Gastrocnemius medialis (tissue), 4 donors: ENCODE data around the gene SOS2. TPM values are rescaled to one million over a fixed set of nuclear protein-coding genes. Genes with fewer than 3 reads are reported as not detected.

Source experiments
- ATAC-seq, 2 donors: fragments of 150-250 bp; one replicate each; pipeline ENCODE4 v1.9.1; 2016
- DNase-seq, 2 donors: peaks; one replicate each; pipeline ENCODE4 v3.0.0-alpha.2; 2019
- H3K27ac ChIP-seq, 4 donors: fragments of 200-600 bp; sonication (generic); 1 replicate in 1 of 4; 2 replicates in 3 of 4; pipeline ENCODE4 v1.5.1; 2016 to 2018; ENCODE audit warnings: mild to moderate bottlenecking in 2 of 4, moderate library complexity in 1 of 4
- H3K27me3 ChIP-seq, 3 donors: fragments of 200-600 bp; sonication (generic) in 2 of 3; 1 replicate in 1 of 3; 2 replicates in 2 of 3; pipeline versions ENCODE4 v1.5.1 to v1.6.0; 2016 to 2019; ENCODE audit warnings: mild to moderate bottlenecking in 1 of 3, moderate library complexity in 1 of 3
- H3K36me3 ChIP-seq, 2 donors: fragments of 200-600 bp; sonication (generic) in 1 of 2; one replicate each; pipeline ENCODE4 v1.5.1; 2017 to 2018
- H3K4me1 ChIP-seq, 2 donors: fragments of 200-600 bp; sonication (generic) in 1 of 2; one replicate each; pipeline ENCODE4 v1.5.1; 2016 to 2017; ENCODE audit warnings: mild to moderate bottlenecking in 2 of 2
- H3K4me3 ChIP-seq, 4 donors: fragments of 200-600 bp; sonication (generic) in 3 of 4; 1 replicate in 1 of 4; 2 replicates in 3 of 4; pipeline ENCODE4 v1.5.1; 2016 to 2019; ENCODE audit warnings: mild to moderate bottlenecking in 2 of 4
- H3K9me3 ChIP-seq, 3 donors: fragments of 200-600 bp; sonication (generic) in 2 of 3; 1 replicate in 1 of 3; 2 replicates in 2 of 3; pipeline ENCODE4 v1.5.1; 2016 to 2019
- CTCF ChIP-seq, 5 experiments: fragments of 450-650 bp in 3 of 5; fragments of 200-600 bp in 2 of 5; sonication (generic) in 2 of 5; IDR thresholded peaks in 4 of 5; conservative IDR thresholded peaks in 1 of 5; 1 replicate in 4 of 5; 2 replicates in 1 of 5; pipeline ENCODE4 v1.5.1; 2016 to 2019; ENCODE audit warnings: antibody characterized with exemption in 5 of 5, mild to moderate bottlenecking in 3 of 5, moderate library complexity in 3 of 5
- POLR2A ChIP-seq, 2 donors: fragments of 450-650 bp; IDR thresholded peaks; one replicate each; pipeline ENCODE4 v1.6.1; 2017; ENCODE audit warnings: antibody characterized with exemption in 2 of 2, mild to moderate bottlenecking in 2 of 2, moderate library complexity in 2 of 2
- in situ Hi-C, 4 donors: fragments of 200-750 bp; cut with MboI; loops; one replicate each; pipeline versions ENCODE4 v1.15.0 to v1.8.0; 2017; ENCODE audit warnings: low sequenced_read_pairs in 4 of 4
- intact Hi-C: fragments of 100-400 bp; cut with DNase I; formaldehyde crosslinking; loops from one replicate; pipeline ENCODE4 v1.15.1; 2023; ENCODE audit warnings: low total_unique reads
- total RNA-seq, 4 donors: library from RNA; depleted of rRNA; stranded (reverse); fragments of >200 nt; gene quantifications; one replicate each; pipeline versions ENCODE4 v1.1.0 to v1.2.3, GENCODE V29; 2016

SOS2 gene
- total RNA-seq, 4 donors from 2014 or later, result 46.5 to 81.2 (median 52.3) TPM

DNA sequence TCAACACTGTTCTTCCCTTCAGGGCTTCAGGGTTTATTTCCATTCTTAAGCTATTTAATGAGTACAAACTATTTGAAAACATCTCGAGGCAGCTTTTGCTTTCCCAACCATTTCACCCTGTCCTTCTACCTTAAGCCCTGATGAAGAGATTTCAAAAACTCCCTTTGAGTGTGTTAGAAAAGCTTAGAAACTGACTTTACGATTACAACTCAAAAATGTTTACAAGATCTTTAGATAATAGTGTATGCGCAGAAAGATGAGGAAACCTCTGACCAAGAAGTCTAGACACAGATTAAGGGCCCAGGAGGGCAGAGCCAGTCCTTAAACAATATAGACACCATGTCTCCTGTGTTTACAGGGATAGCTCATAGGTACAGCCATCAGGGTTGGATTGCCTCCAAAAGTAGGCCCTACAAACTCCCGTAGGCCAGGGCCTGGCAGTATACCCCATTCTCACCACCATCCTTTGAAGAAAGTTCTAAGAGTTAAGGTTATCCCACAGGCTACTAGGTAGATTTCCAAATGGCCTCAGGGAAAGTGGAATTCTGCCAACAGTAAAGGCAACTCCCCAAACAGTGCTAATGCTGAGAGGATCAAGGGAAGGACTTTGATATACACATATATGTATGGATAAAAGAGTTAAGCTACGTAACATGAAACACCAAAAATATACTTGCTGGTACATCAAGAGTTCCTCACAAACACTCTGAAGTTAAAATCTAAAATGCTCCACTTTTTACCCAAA, 11.4 kb upstream of the SOS2 start:
- Histone ChIP-seq H3K27ac (no peak overlapping the region), H3K27me3 (no peaks in the 10 kb centered on the region), H3K4me1 (no peaks in the 10 kb centered on the region), H3K4me3 (no peak overlapping the region), H3K36me3 (no peaks in the 10 kb centered on the region), H3K9me3 (no peaks in the 10 kb centered on the region)
- in situ Hi-C loops, result no loop called here
- TF ChIP-seq CTCF (IDR thresholded peaks at IDR 0.05 in 4 of 5, conservative IDR thresholded peaks at IDR 0.05 in 1 of 5) (no peak), POLR2A (IDR thresholded peaks at IDR 0.05) (no peak)
- ATAC-seq (no peak), DNase-seq (no peak)
- intact Hi-C loops, result no loop called here

GRCh38 chr14:50242096-50242495, 10.7 kb upstream of the SOS2 start:
- no peak for DNase-seq
- Histone ChIP-seq H3K27ac (no peak overlapping the region), H3K36me3 (no peaks in the 10 kb centered on the region), H3K4me3 (no peak overlapping the region), H3K9me3 (no peaks in the 10 kb centered on the region), H3K4me1 (no peaks in the 10 kb centered on the region), H3K27me3 (no peaks in the 10 kb centered on the region)
- in situ Hi-C loops (no loop called here), intact Hi-C loops (no loop called here)
- no peak for ATAC-seq
- TF ChIP-seq CTCF (IDR thresholded peaks at IDR 0.05 in 4 of 5, conservative IDR thresholded peaks at IDR 0.05 in 1 of 5) (no peak), POLR2A (IDR thresholded peaks at IDR 0.05) (no peak)

- no peaks in the 10 kb centered on the region for H3K9me3 ChIP-seq
- no peak for TF ChIP-seq CTCF (IDR thresholded peaks at IDR 0.05 in 4 of 5, conservative IDR thresholded peaks at IDR 0.05 in 1 of 5)
- TF ChIP-seq POLR2A (IDR thresholded peaks at IDR 0.05), result no peak
- intact Hi-C loops (loop anchor here (10.0 kb wide), 2 partner anchors 123 to 157 kb away; partner anchors contain the start of genes CDKL1 and VCPKMT), in situ Hi-C loops (loop anchor here in 1 of 4 donors (10.0 kb wide), 1 partner anchor 373 kb away; no protein-coding TSS in a partner anchor)
- H3K27me3 ChIP-seq, result no peaks in the 10 kb centered on the region
- no peak overlapping the region for H3K27ac ChIP-seq
- peaks cover 10 to 12% of the 10 kb centered on the region in 2 donors for H3K4me1 ChIP-seq
- no peak for DNase-seq
- ATAC-seq, result no peak
- H3K4me3 ChIP-seq, result no peak overlapping the region
- no peaks in the 10 kb centered on the region for H3K36me3 ChIP-seq
These were observed 6.0 kb upstream of the SOS2 start for GRCh38 chr14:50237427-50237826.

- peaks cover 30 to 31% of the 10 kb centered on the region in 2 donors for H3K4me1 ChIP-seq
- ATAC-seq (no peak), DNase-seq (no peak)
- no peaks in the 10 kb centered on the region for H3K9me3 ChIP-seq
- no peak overlapping the region for H3K4me3 ChIP-seq
- intact Hi-C loops (loop anchor here (5.0 to 10.0 kb wide), 4 partner anchors 119 to 433 kb away; partner anchors contain the start of genes CDKL1, SAV1 and VCPKMT), in situ Hi-C loops (loop anchor here in 1 of 4 donors (10.0 kb wide), 1 partner anchor 369 kb away; no protein-coding TSS in a partner anchor)
- H3K36me3 ChIP-seq, result no peaks in the 10 kb centered on the region
- H3K27me3 ChIP-seq, result no peaks in the 10 kb centered on the region
- H3K27ac ChIP-seq, result peak overlapping the region in 1 of 4 donors; percentile 99
- no peak for TF ChIP-seq CTCF (IDR thresholded peaks at IDR 0.05 in 4 of 5, conservative IDR thresholded peaks at IDR 0.05 in 1 of 5)
- no peak for TF ChIP-seq POLR2A (IDR thresholded peaks at IDR 0.05)
These were observed 2.5 kb upstream of the SOS2 start for GRCh38 chr14:50233951-50234250.
